Lower leg skin (tissue), 4 donors: ENCODE results near the gene COL3A1. TPM values are rescaled to one million over a fixed set of nuclear protein-coding genes. Genes with fewer than 3 reads are reported as not detected.
A peak's percentile ranks its signal among the peaks of the same experiment; 100 is the strongest.

Source experiments
- DNase-seq, 2 donors: peaks; one replicate each; pipeline ENCODE4 v3.0.0-alpha.2; 2019; ENCODE audit warnings: low spot score in 2 of 2
- H3K4me3 ChIP-seq: fragments of 200-600 bp; sonication (generic); 2 replicates; pipeline ENCODE4 v1.5.1; 2017; ENCODE audit warnings: mild to moderate bottlenecking, low read depth; ENCODE audit not compliant: poor library complexity, severe bottlenecking
- CTCF ChIP-seq, 3 donors: fragments of 450-650 bp; IDR thresholded peaks; one replicate each; pipeline ENCODE4 v1.5.1; 2016; ENCODE audit warnings: antibody characterized with exemption in 3 of 3, mild to moderate bottlenecking in 3 of 3, moderate library complexity in 2 of 3
- POLR2A ChIP-seq, 2 donors: fragments of 450-650 bp; IDR thresholded peaks; one replicate each; pipeline ENCODE4 v1.6.1; 2016 to 2017; ENCODE audit warnings: antibody characterized with exemption in 2 of 2, mild to moderate bottlenecking in 1 of 2, moderate library complexity in 1 of 2
- WGBS, 2 donors: methylation state at CpG; one replicate each; pipeline ENCODE4 v1.1.5; 2018; 5-methylcytosine and 5-hydroxymethylcytosine counted together
- intact Hi-C: fragments of 100-400 bp; cut with DNase I; formaldehyde crosslinking; loops from one replicate; pipeline ENCODE4 v1.15.0; 2023; ENCODE audit warnings: low total_unique reads
- total RNA-seq, 4 donors: library from RNA; depleted of rRNA; stranded (reverse); fragments of >200 nt; gene quantifications; one replicate each; pipeline ENCODE4 v1.1.0, GENCODE V29; 2016

The COL3A1 gene
- total RNA-seq, result 100 to 1,000 TPM in 1 of 4 donors, 10 to 100 TPM in 3; 16.7 to 142 (median 24.9) TPM

GRCh38 chr2:188974164-188974563, at the start of gene COL3A1:
Gene COL3A1 (plus strand): TSS chr2:188974373. CDS start chr2:188974490, 117 bp downstream.
- H3K4me3 ChIP-seq, result peak within 1 kb of the TSS; percentile 34
- WGBS, 2 donors, result 16 to 31% methylated on average over 4 of the region's 4 CpGs
- no peak for DNase-seq
- no peak for TF ChIP-seq CTCF (IDR thresholded peaks at IDR 0.05)
- TF ChIP-seq POLR2A (IDR thresholded peaks at IDR 0.05), result no peak
- intact Hi-C loops, result no loop called here

GRCh38 chr2:188928643-188929042, 45.5 kb upstream of the COL3A1 start:
- TF ChIP-seq CTCF (IDR thresholded peaks at IDR 0.05) (no peak), POLR2A (IDR thresholded peaks at IDR 0.05) (no peak)
- DNase-seq, result no peak
- 98% methylated on average over 2 of the region's 2 CpGs for WGBS, 2 donors
- H3K4me3 ChIP-seq, result no peak overlapping the region
- intact Hi-C loops, result no loop called here

- DNase-seq, result no peak
- TF ChIP-seq CTCF (IDR thresholded peaks at IDR 0.05) (no peak), POLR2A (IDR thresholded peaks at IDR 0.05) (no peak)
- H3K4me3 ChIP-seq, result no peak overlapping the region
- intact Hi-C loops, result no loop called here
Measured at GRCh38 chr2:188931361-188931760, 42.8 kb upstream of the COL3A1 start.

GRCh38 chr2:188937228-188938220, 36.6 kb upstream of the COL3A1 start:
- intact Hi-C loops, result no loop called here
- 44 to 45% methylated on average over 1 of the region's 1 CpG for WGBS, 2 donors
- TF ChIP-seq POLR2A (IDR thresholded peaks at IDR 0.05) (no peak), CTCF (IDR thresholded peaks at IDR 0.05) (no peak)
- no peak for DNase-seq
- H3K4me3 ChIP-seq, result no peak overlapping the region

GRCh38 chr2:188940171-188940570, 34.0 kb upstream of the COL3A1 start:
- H3K4me3 ChIP-seq, result no peak overlapping the region
- intact Hi-C loops, result no loop called here
- 29 to 40% methylated on average over 4 of the region's 4 CpGs for WGBS, 2 donors
- TF ChIP-seq POLR2A (IDR thresholded peaks at IDR 0.05), result no peak
- no peak for TF ChIP-seq CTCF (IDR thresholded peaks at IDR 0.05)
- no peak for DNase-seq
